HFFc6 (cell line): ENCODE measurements around the gene PWP2. TPM values are rescaled to one million over a fixed set of nuclear protein-coding genes. Genes with fewer than 3 reads are reported as not detected.
"Not testable (repeated sequence)": the region's sequence is repeated elsewhere in the genome, so short reads cannot be mapped to it uniquely, and the experiment has no call there.

Source experiments
- DNase-seq: peaks from one replicate; pipeline ENCODE4 v3.0.0-alpha.2; 2018
- H3K27ac Mint-ChIP-seq: 2 replicates; pipeline ENCODE4 v1.8.0; 2020; ENCODE audit warnings: mild to moderate bottlenecking, mixed read lengths
- H3K27me3 Mint-ChIP-seq: 2 replicates; pipeline ENCODE4 v1.8.0; 2021; ENCODE audit warnings: mild to moderate bottlenecking, moderate library complexity, mixed read lengths; ENCODE audit not compliant: insufficient read depth
- H3K36me3 Mint-ChIP-seq: 2 replicates; pipeline ENCODE4 v1.8.0; 2021; ENCODE audit warnings: low read depth, mixed read lengths
- H3K4me1 Mint-ChIP-seq: 2 replicates; pipeline ENCODE4 v1.8.0; 2020; ENCODE audit warnings: low read depth, mixed read lengths
- H3K4me3 Mint-ChIP-seq: 2 replicates; pipeline ENCODE4 v1.8.0; 2020; ENCODE audit warnings: mild to moderate bottlenecking, moderate library complexity, mixed read lengths
- H3K9me3 Mint-ChIP-seq: 2 replicates; pipeline ENCODE4 v1.8.0; 2020; ENCODE audit warnings: mild to moderate bottlenecking, mixed read lengths
- total RNA-seq, 6 experiments: library from RNA; stranded (reverse); fragmentation: NEBNext Ultra II Directional; extraction: Animal tissue kit (Norgen Biotek cat#: 25700); gene quantifications; 2 replicates in 1 of 6; 3 replicates in 5 of 6; pipeline ENCODE4 v1.2.3, GENCODE V29; 2021

PWP2 gene
- total RNA-seq, 6 experiments from 2014 or later: 13.7 to 20.0 (median 16.6) TPM

- H3K36me3 Mint-ChIP-seq, H3K27me3 Mint-ChIP-seq, H3K4me1 Mint-ChIP-seq, H3K4me3 Mint-ChIP-seq, H3K9me3 Mint-ChIP-seq, DNase-seq, H3K27ac Mint-ChIP-seq: not testable (repeated sequence)
Measured at GRCh38 chr21:44159349-44160297, 52.4 kb downstream of the PWP2 start.

GRCh38 chr21:44160298-44160672 lies 53.1 kb downstream of the PWP2 start:
- not testable (repeated sequence) for H3K36me3 Mint-ChIP-seq, H3K4me3 Mint-ChIP-seq, H3K9me3 Mint-ChIP-seq, H3K27ac Mint-ChIP-seq, H3K4me1 Mint-ChIP-seq, H3K27me3 Mint-ChIP-seq, DNase-seq

GRCh38 chr21:44160821-44161220 lies 53.6 kb downstream of the PWP2 start:
- DNase-seq, H3K27ac Mint-ChIP-seq, H3K4me1 Mint-ChIP-seq, H3K36me3 Mint-ChIP-seq, H3K27me3 Mint-ChIP-seq, H3K9me3 Mint-ChIP-seq, H3K4me3 Mint-ChIP-seq: not testable (repeated sequence)

GRCh38 chr21:44163167-44163653 lies 56.0 kb downstream of the PWP2 start:
- H3K36me3 Mint-ChIP-seq, H3K4me3 Mint-ChIP-seq, H3K27ac Mint-ChIP-seq, DNase-seq, H3K9me3 Mint-ChIP-seq, H3K4me1 Mint-ChIP-seq, H3K27me3 Mint-ChIP-seq: not testable (repeated sequence)

- not testable (repeated sequence) for H3K36me3 Mint-ChIP-seq, H3K4me1 Mint-ChIP-seq, H3K27ac Mint-ChIP-seq, DNase-seq, H3K9me3 Mint-ChIP-seq, H3K4me3 Mint-ChIP-seq, H3K27me3 Mint-ChIP-seq
Measured at GRCh38 chr21:44165933-44166332, 58.7 kb downstream of the PWP2 start.

GRCh38 chr21:44167527-44167926 lies 60.3 kb downstream of the PWP2 start:
- H3K36me3 Mint-ChIP-seq, H3K4me1 Mint-ChIP-seq, H3K27ac Mint-ChIP-seq, DNase-seq, H3K4me3 Mint-ChIP-seq, H3K9me3 Mint-ChIP-seq, H3K27me3 Mint-ChIP-seq: not testable (repeated sequence)

- not testable (repeated sequence) for H3K36me3 Mint-ChIP-seq, H3K9me3 Mint-ChIP-seq, H3K27me3 Mint-ChIP-seq, H3K4me1 Mint-ChIP-seq, DNase-seq, H3K27ac Mint-ChIP-seq, H3K4me3 Mint-ChIP-seq
Measured at GRCh38 chr21:44170326-44170725, 63.1 kb downstream of the PWP2 start.

- H3K27ac Mint-ChIP-seq, H3K4me3 Mint-ChIP-seq, H3K4me1 Mint-ChIP-seq, H3K36me3 Mint-ChIP-seq, DNase-seq, H3K27me3 Mint-ChIP-seq, H3K9me3 Mint-ChIP-seq: not testable (repeated sequence)
Measured at GRCh38 chr21:44170863-44171262, 63.7 kb downstream of the PWP2 start.

- not testable (repeated sequence) for H3K27me3 Mint-ChIP-seq, DNase-seq, H3K4me1 Mint-ChIP-seq, H3K36me3 Mint-ChIP-seq, H3K27ac Mint-ChIP-seq, H3K4me3 Mint-ChIP-seq, H3K9me3 Mint-ChIP-seq
Measured at GRCh38 chr21:44171962-44172572, 64.9 kb downstream of the PWP2 start.

- H3K27me3 Mint-ChIP-seq, DNase-seq, H3K4me3 Mint-ChIP-seq, H3K27ac Mint-ChIP-seq, H3K9me3 Mint-ChIP-seq, H3K4me1 Mint-ChIP-seq, H3K36me3 Mint-ChIP-seq: not testable (repeated sequence)
Measured at GRCh38 chr21:44172741-44173140, 65.5 kb downstream of the PWP2 start.

- H3K36me3 Mint-ChIP-seq, H3K4me1 Mint-ChIP-seq, DNase-seq, H3K27ac Mint-ChIP-seq, H3K27me3 Mint-ChIP-seq, H3K4me3 Mint-ChIP-seq, H3K9me3 Mint-ChIP-seq: not testable (repeated sequence)
Measured at GRCh38 chr21:44175189-44175588, 68.0 kb downstream of the PWP2 start.

GRCh38 chr21:44176127-44176526 lies 68.9 kb downstream of the PWP2 start:
- H3K4me3 Mint-ChIP-seq, H3K4me1 Mint-ChIP-seq, H3K36me3 Mint-ChIP-seq, H3K27me3 Mint-ChIP-seq, H3K27ac Mint-ChIP-seq, H3K9me3 Mint-ChIP-seq, DNase-seq: not testable (repeated sequence)
